Esophagus mucosa (tissue), 1 donor: ENCODE measurements around the gene THADA. TPM values are rescaled to one million over a fixed set of nuclear protein-coding genes. Genes with fewer than 3 reads are reported as not detected.

ENCODE experiments used
- total RNA-seq: library from RNA; stranded (reverse); gene quantifications from one replicate; pipeline ENCODE4 v1.2.4, GENCODE V29; 2023
- donor health status: DM: yes; HTN: yes; CAD: no.

The THADA gene
- total RNA-seq, 1 donor from 2014 or later = 20.8 TPM

Other genes starting within 250 kb of the THADA start
- 1.6 TPM for gene PLEKHH2, start 41.2 kb upstream of the THADA start, total RNA-seq
- 0.16 TPM for gene C1GALT1C1L, start 80.4 kb upstream of the THADA start, total RNA-seq
- 10.3 TPM for gene DYNC2LI1, start 178.0 kb upstream of the THADA start, total RNA-seq
- not detected for gene ABCG5, start 242.8 kb upstream of the THADA start, total RNA-seq
- not detected for gene ABCG8, start 242.9 kb upstream of the THADA start, total RNA-seq